ENCODE results near the gene KLHL30. TPM values are rescaled to one million over a fixed set of nuclear protein-coding genes. Genes with fewer than 3 reads are reported as not detected.

The KLHL30 gene
- total RNA-seq, 2 donors from 2014 or later, result 0.23 to 1.9 TPM

DNA sequence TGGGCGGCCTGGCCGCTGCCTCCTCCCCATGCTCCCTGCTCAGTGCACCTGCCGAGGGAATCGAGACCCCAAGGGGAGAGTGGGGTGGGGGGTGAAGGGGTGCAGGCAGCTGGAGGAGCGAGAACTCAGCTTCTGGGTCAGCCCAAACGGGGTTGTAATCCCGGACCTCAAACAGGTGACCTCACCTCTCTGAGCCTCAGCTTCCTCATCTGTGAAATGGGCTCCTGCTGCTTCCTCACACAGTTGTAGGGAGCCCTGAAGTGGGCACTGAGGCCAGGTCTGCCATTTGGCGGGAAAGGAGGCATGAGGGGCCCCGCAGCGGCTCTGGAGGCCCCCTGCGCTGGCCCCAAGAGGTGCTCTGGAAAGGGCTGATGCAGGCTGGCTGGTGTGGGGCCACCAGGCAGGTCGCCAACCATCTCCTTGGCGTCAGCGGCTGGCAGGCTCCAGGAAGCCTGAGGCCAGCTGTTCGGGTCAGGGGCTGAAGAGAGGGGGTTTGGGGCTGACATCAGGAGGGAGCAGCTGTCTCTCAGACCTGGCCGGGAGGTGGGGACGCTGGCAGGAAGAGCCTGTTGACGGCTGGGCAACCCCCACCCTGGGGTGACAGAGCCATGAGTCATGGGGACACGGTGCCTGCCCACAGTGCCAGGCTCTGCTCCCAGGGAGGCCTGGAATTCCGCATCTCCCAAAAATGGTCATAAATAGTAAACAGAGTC, 4.9 kb downstream of the KLHL30 start:
- 62% methylated on average over 20 of the region's 20 CpGs for WGBS
- Histone ChIP-seq H3K36me3 (no peaks in the 10 kb centered on the region), H3K9me3 (no peaks in the 10 kb centered on the region), H3K27ac (no peak overlapping the region), H3K4me3 (no peak overlapping the region), H3K4me1 (replicated peaks) (no peaks in the 10 kb centered on the region), H3K27me3 (replicated peaks; ENCODE audit: insufficient read depth) (no peaks in the 10 kb centered on the region)
- no peak for TF ChIP-seq CTCF (IDR thresholded peaks at IDR 0.05)
- no peak for TF ChIP-seq POLR2A (IDR thresholded peaks at IDR 0.05)
- TF ChIP-seq POLR2AphosphoS5 (IDR thresholded peaks at IDR 0.05), result no peak
- no peak for DNase-seq (ENCODE audit: low spot score)
- intact Hi-C loops (cut with DNase I), result no loop called here

DNA sequence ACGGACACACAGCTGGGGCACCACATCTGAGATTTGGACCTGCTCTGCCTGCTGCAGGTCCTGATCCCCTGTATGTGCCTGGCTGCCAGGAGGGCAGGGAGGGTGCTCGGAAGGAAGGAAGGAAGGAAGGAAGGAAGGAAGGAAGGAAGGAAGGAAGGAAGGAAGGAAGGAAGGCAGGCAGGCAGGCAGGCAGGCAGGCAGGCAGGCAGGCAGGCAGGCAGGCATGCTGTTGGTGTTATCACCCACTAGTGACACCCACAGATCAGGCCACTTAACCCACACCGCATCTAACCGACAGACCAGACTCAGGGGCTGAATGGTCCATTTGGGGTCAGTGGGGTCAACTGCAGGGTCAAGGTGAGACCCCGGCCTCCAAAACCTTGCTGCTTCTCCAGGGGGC, 5.8 kb downstream of the KLHL30 start:
- Histone ChIP-seq H3K9me3 (no peaks in the 10 kb centered on the region), H3K27ac (no peak overlapping the region), H3K4me3 (no peak overlapping the region), H3K4me1 (replicated peaks) (no peaks in the 10 kb centered on the region), H3K36me3 (no peaks in the 10 kb centered on the region), H3K27me3 (replicated peaks; ENCODE audit: insufficient read depth) (no peaks in the 10 kb centered on the region)
- intact Hi-C loops (cut with DNase I), result no loop called here
- DNase-seq (ENCODE audit: low spot score), result no peak
- WGBS, result 78% methylated on average over 5 of the region's 5 CpGs
- TF ChIP-seq POLR2A (IDR thresholded peaks at IDR 0.05) (no peak), CTCF (IDR thresholded peaks at IDR 0.05) (no peak), POLR2AphosphoS5 (IDR thresholded peaks at IDR 0.05) (no peak)

GRCh38 chr2:238145046-238145445, 6.6 kb downstream of the KLHL30 start:
- TF ChIP-seq POLR2A (IDR thresholded peaks at IDR 0.05), result no peak
- TF ChIP-seq CTCF (IDR thresholded peaks at IDR 0.05), result no peak
- Histone ChIP-seq H3K4me3 (no peak overlapping the region), H3K36me3 (no peaks in the 10 kb centered on the region), H3K27ac (no peak overlapping the region), H3K9me3 (no peaks in the 10 kb centered on the region), H3K4me1 (replicated peaks) (no peaks in the 10 kb centered on the region), H3K27me3 (replicated peaks; ENCODE audit: insufficient read depth) (no peaks in the 10 kb centered on the region)
- intact Hi-C loops (cut with DNase I), result no loop called here
- DNase-seq (ENCODE audit: low spot score), result no peak
- 83% methylated on average over 10 of the region's 12 CpGs for WGBS

DNA sequence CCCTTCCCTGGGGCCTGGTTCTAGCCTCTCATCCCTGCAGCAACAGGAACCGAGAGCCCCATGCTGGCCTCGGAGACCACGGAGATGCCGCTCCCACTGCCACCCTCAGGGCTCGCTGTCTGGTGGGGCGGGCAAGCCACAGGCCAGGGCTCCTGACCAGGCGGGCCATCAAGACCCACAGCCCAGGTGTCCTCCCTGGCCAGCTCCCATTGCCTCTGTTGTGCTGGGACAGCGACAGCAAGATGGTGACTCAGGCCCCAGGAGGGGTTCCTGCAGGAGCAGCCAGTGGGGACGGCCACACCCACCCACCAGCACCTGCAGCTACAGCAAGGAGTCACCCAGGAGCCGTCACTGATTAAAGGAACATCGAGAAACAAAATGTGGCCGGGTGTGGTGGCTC, 7.4 kb downstream of the KLHL30 start:
- DNase-seq (ENCODE audit: low spot score), result no peak
- TF ChIP-seq POLR2A (IDR thresholded peaks at IDR 0.05) (no peak), POLR2AphosphoS5 (IDR thresholded peaks at IDR 0.05) (no peak), CTCF (IDR thresholded peaks at IDR 0.05) (no peak)
- no peaks in the 10 kb centered on the region for H3K36me3 ChIP-seq

GRCh38 chr2:238146884-238147544, 8.5 kb downstream of the KLHL30 start:
- no peaks in the 10 kb centered on the region for H3K9me3 ChIP-seq
- no peak overlapping the region for H3K27ac ChIP-seq
- H3K36me3 ChIP-seq, result no peaks in the 10 kb centered on the region
- 88% methylated on average over 13 of the region's 13 CpGs for WGBS
- H3K4me1 ChIP-seq (replicated peaks), result no peaks in the 10 kb centered on the region
- DNase-seq (ENCODE audit: low spot score), result no peak
- H3K27me3 ChIP-seq (replicated peaks; ENCODE audit: insufficient read depth), result no peaks in the 10 kb centered on the region
- H3K4me3 ChIP-seq, result no peak overlapping the region
- no peak for TF ChIP-seq POLR2AphosphoS5 (IDR thresholded peaks at IDR 0.05)
- no peak for TF ChIP-seq POLR2A (IDR thresholded peaks at IDR 0.05)
- no peak for TF ChIP-seq CTCF (IDR thresholded peaks at IDR 0.05)
- intact Hi-C loops (cut with DNase I), result no loop called here

More for the DNA sequence above, 7.4 kb downstream of the KLHL30 start:
- Histone ChIP-seq H3K27me3 (replicated peaks; ENCODE audit: insufficient read depth) (no peaks in the 10 kb centered on the region), H3K4me3 (no peak overlapping the region), H3K4me1 (replicated peaks) (no peaks in the 10 kb centered on the region), H3K9me3 (no peaks in the 10 kb centered on the region), H3K27ac (no peak overlapping the region)
- 82% methylated on average over 11 of the region's 12 CpGs for WGBS
- intact Hi-C loops (cut with DNase I), result no loop called here
